ENCODE data around the gene FGR. TPM values are rescaled to one million over a fixed set of nuclear protein-coding genes. Genes with fewer than 3 reads are reported as not detected.

The FGR gene
- total RNA-seq, 1 experiment from 2014 or later, result not detected

DNA sequence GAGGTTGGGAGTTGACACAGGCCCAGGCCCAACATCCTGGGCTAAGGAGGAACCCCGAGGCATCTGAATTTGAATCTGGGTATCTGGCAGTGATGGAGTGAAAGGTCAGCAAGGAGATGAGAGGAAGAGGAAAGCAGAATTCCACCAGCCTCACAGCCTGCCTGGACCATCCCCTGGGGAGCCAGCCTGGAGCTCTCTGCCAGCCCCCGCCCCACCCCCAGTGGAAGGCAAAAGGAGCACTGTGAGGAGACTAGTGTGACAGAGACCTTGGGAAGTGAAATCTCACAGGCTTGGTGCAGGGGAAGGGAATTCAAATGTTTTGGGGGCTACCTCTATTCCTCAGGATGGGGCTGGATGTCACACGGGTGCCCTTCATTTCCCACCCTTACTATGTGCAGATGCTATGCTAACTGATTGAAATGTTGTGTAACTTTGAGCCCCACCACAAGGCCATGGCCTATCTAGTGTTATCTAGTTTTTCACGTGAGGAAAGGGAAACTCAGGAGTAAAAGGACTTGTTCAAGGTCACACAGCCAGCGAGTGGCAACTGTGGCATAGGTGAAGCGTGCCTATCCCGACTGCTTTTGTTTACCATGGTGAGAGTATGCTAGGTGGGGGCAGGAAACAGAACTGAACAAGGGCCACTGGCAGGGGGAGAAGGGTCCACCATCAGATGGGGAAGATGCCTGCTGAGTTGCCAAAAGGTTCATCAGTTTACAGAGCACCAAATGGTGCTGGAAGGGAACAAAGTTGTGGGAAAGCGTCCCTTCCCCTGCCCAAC lies 60.8 kb downstream of the FGR start:
- Histone ChIP-seq H3K4me3 (no peak overlapping the region), H3K4me2 (no peak overlapping the region), H3K4me1 (replicated peaks; ENCODE audit: insufficient read depth) (no peaks in the 10 kb centered on the region), H3K79me2 (ENCODE audit: low read depth) (no peaks in the 10 kb centered on the region; the same call in 1 of the 2 replicates), H3K9me2 (ENCODE audit: insufficient read depth) (no peaks in the 10 kb centered on the region), H3F3A (ENCODE audit: insufficient read depth, low read depth) (peaks cover under 1% of the 10 kb centered on the region; the same call in 1 of the 2 replicates), H3K27me3 (ENCODE audit: insufficient read depth, low read depth) (no peaks in the 10 kb centered on the region), H2AFZ (no peak overlapping the region), H3K9me3 (ENCODE audit: insufficient read depth, low read depth) (no peaks in the 10 kb centered on the region), H3K27ac (no peak overlapping the region), H4K20me1 (ENCODE audit: insufficient read depth) (no peaks in the 10 kb centered on the region), H3K36me3 (ENCODE audit: low read depth) (no peaks in the 10 kb centered on the region)
- POLR2A ChIA-PET (ENCODE audit: unreplicated experiment), result interaction anchor here (0.6 kb wide), 1 partner anchor 38 kb away, joined by 3 read pairs; no protein-coding TSS in a partner anchor
- intact Hi-C loops (cut with micrococcal nuclease; ENCODE audit: unreplicated experiment), result no loop called here
- CTCF ChIA-PET, result no interaction called here
- BruUV-seq (replicated peaks), result no TSS peak
- no peak for DNase-seq
- TF ChIP-seq, protein P1, sequence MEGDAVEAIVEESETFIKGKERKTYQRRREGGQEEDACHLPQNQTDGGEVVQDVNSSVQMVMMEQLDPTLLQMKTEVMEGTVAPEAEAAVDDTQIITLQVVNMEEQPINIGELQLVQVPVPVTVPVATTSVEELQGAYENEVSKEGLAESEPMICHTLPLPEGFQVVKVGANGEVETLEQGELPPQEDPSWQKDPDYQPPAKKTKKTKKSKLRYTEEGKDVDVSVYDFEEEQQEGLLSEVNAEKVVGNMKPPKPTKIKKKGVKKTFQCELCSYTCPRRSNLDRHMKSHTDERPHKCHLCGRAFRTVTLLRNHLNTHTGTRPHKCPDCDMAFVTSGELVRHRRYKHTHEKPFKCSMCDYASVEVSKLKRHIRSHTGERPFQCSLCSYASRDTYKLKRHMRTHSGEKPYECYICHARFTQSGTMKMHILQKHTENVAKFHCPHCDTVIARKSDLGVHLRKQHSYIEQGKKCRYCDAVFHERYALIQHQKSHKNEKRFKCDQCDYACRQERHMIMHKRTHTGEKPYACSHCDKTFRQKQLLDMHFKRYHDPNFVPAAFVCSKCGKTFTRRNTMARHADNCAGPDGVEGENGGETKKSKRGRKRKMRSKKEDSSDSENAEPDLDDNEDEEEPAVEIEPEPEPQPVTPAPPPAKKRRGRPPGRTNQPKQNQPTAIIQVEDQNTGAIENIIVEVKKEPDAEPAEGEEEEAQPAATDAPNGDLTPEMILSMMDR (conservative IDR thresholded peaks at IDR 0.05), result no peak
- no peak for TF ChIP-seq EZH2 (IDR thresholded peaks at IDR 0.05; ENCODE audit: low read depth)

DNA sequence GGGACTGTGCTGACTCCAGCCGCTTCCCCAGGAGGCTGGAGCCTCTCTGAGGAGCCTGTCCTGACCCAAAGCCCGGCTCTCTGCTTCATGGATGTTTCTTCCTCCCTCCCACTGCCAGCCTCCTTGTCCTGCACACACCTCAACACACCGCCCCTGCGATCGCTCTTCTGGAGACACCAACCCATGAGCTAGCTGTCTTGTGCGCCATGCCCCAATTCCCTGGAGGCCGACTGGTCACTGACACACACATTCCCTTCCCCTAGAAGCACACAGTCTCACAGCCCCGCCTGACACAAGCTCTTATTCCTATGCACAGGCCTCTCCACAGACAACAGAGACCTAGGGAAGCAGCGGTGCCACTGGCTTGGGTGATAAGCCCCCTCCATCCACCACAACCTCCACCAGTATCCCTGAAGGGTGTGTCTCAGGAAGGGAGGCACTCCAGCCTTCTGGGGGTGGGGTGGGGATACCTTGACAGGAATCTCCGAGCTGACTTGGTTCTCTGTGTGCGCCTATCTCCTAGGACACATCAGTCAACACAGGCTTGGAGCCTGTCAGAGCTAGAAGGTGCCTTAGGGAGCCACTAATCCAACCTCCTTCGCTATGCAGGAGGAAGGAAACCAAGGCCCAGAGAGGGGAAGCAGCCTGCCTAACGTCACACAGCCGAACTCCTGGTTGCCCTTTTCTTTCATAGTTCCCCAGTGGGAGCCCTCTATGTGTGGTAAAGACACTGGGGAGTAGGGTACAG lies 62.1 kb downstream of the FGR start:
- Histone ChIP-seq H3K9me3 (ENCODE audit: insufficient read depth, low read depth) (no peaks in the 10 kb centered on the region), H3K4me1 (replicated peaks; ENCODE audit: insufficient read depth) (peaks cover 4% of the 10 kb centered on the region), H2AFZ (no peak overlapping the region), H3K36me3 (ENCODE audit: low read depth) (no peaks in the 10 kb centered on the region), H3K27me3 (ENCODE audit: insufficient read depth, low read depth) (no peaks in the 10 kb centered on the region), H3K79me2 (ENCODE audit: low read depth) (peaks cover 3% of the 10 kb centered on the region; the same call in 1 of the 2 replicates), H3K27ac (no peak overlapping the region), H3K9me2 (ENCODE audit: insufficient read depth) (no peaks in the 10 kb centered on the region), H3F3A (ENCODE audit: insufficient read depth, low read depth) (peaks cover 4% of the 10 kb centered on the region; the same call in 1 of the 2 replicates), H3K4me3 (no peak overlapping the region), H3K4me2 (no peak overlapping the region), H4K20me1 (ENCODE audit: insufficient read depth) (no peaks in the 10 kb centered on the region)
- intact Hi-C loops (cut with micrococcal nuclease; ENCODE audit: unreplicated experiment), result no loop called here
- BruUV-seq (replicated peaks), result no TSS peak
- DNase-seq, result no peak
- TF ChIP-seq, protein P1 (conservative IDR thresholded peaks at IDR 0.05), result no peak
- no peak for TF ChIP-seq EZH2 (IDR thresholded peaks at IDR 0.05; ENCODE audit: low read depth)
- ChIA-PET POLR2A (ENCODE audit: unreplicated experiment) (interaction anchor here (0.5 to 0.7 kb wide), 2 partner anchors 15 to 16 kb away, joined by 5 read pairs; no protein-coding TSS in a partner anchor), CTCF (interaction anchor here (0.8 kb wide), 1 partner anchor 17 kb away, joined by 3 read pairs; no protein-coding TSS in a partner anchor)

DNA sequence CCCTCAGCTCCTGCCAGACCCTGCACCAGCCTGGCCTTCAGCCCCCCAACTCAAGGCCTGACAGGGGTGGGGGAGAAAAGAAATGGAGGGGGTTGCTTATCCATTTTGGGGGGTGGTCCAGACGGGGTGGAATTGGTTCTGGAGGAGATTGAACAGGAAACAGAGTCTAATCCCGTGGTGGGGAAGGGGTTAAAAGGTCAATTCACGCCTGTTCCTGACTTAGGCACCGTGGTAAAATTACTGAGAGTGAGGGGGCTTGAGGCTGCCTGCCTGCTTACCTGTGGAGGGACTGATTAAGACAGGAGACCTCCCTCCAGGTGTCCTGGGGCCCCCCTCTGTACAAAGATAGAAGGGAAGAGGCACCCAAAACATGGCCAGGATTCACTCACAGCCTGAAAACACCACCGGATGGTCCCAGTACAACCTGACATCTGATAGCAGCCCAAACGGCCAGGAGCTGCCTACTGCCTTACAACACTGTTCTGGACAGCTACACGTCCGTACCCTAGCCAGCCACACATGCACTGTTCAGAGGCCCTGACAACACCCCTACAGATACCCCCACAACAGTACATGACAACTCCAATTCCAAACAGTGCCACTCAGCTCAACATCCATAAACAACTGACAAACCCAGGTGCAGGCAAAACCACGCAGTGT lies 62.8 kb downstream of the FGR start:
- H3K79me2 ChIP-seq (ENCODE audit: low read depth), result peaks cover 4% of the 10 kb centered on the region; the same call in 1 of the 2 replicates
- no peaks in the 10 kb centered on the region for H4K20me1 ChIP-seq (ENCODE audit: insufficient read depth)
- no peaks in the 10 kb centered on the region for H3K9me3 ChIP-seq (ENCODE audit: insufficient read depth, low read depth)
- ChIA-PET CTCF (interaction anchor here (0.8 to 0.9 kb wide), 2 partner anchors 9 to 18 kb away, joined by 3 to 4 read pairs; no protein-coding TSS in a partner anchor), POLR2A (ENCODE audit: unreplicated experiment) (interaction anchor here (0.5 kb wide), 1 partner anchor 21 kb away, joined by 4 read pairs; no protein-coding TSS in a partner anchor)
- TF ChIP-seq, protein P1 (conservative IDR thresholded peaks at IDR 0.05), result no peak
- no peak for TF ChIP-seq EZH2 (IDR thresholded peaks at IDR 0.05; ENCODE audit: low read depth)
- no TSS peak for BruUV-seq (replicated peaks)
- no peak overlapping the region for H3K27ac ChIP-seq
- no peak overlapping the region for H3K4me3 ChIP-seq
- H3K36me3 ChIP-seq (ENCODE audit: low read depth), result no peaks in the 10 kb centered on the region
- no peaks in the 10 kb centered on the region for H3K27me3 ChIP-seq (ENCODE audit: insufficient read depth, low read depth)
- no peak overlapping the region for H3K4me2 ChIP-seq
- DNase-seq, result no peak
- peaks cover 9% of the 10 kb centered on the region for H3K4me1 ChIP-seq (replicated peaks; ENCODE audit: insufficient read depth)
- H3F3A ChIP-seq (ENCODE audit: insufficient read depth, low read depth), result peaks cover 4% of the 10 kb centered on the region; the same call in 1 of the 2 replicates
- H2AFZ ChIP-seq, result no peak overlapping the region
- no peaks in the 10 kb centered on the region for H3K9me2 ChIP-seq (ENCODE audit: insufficient read depth)
- intact Hi-C loops (cut with micrococcal nuclease; ENCODE audit: unreplicated experiment), result no loop called here

Measured in PC-9 (cell line).